Stimulated activated effector memory CD8-positive, alpha-beta T cell treated with anti-CD3 and anti-CD28 coated beads, Interleukin-12 subunit alpha, Interleukin-12 subunit beta, amount 100 ng/mL, for 72 hours (primary cell): ENCODE data around the gene BAZ2A.

Source experiments
- ATAC-seq: fragments of 150-1000 bp; cut with Tn5 transposase; 2 replicates; pipeline ENCODE4 v1.10.0; 2021
- DNase-seq, 2 donors: peaks; one replicate each; pipeline ENCODE4 v3.0.0; 2021 to 2022; ENCODE audit warnings: low spot score in 2 of 2
- H3K27ac Mint-ChIP-seq: one replicate; pipeline ENCODE4 v1.8.0; 2022; ENCODE audit warnings: mild to moderate bottlenecking, mixed read lengths
- H3K36me3 Mint-ChIP-seq: one replicate; pipeline ENCODE4 v1.8.0; 2022; ENCODE audit warnings: mild to moderate bottlenecking, mixed read lengths
- H3K4me1 Mint-ChIP-seq: one replicate; pipeline ENCODE4 v1.8.0; 2022; ENCODE audit warnings: mixed read lengths
- H3K4me3 Mint-ChIP-seq: one replicate; pipeline ENCODE4 v1.8.0; 2022; ENCODE audit warnings: mild to moderate bottlenecking, mixed read lengths
- H3K9me3 Mint-ChIP-seq: one replicate; pipeline ENCODE4 v1.8.0; 2022; ENCODE audit warnings: mixed read lengths

The BAZ2A gene

GRCh38 chr12:56645201-56645716 is 15.1 kb upstream of the BAZ2A start:
- ATAC-seq, result no peak
- H3K9me3 Mint-ChIP-seq, result no peaks in the 10 kb centered on the region
- peak overlapping the region; percentile 94 for H3K4me3 Mint-ChIP-seq
- DNase-seq, result peak in 1 of 2 donors; percentile 59
- peaks cover 61% of the 10 kb centered on the region for H3K36me3 Mint-ChIP-seq
- peaks cover 19% of the 10 kb centered on the region for H3K4me1 Mint-ChIP-seq
- peak overlapping the region; percentile 97 for H3K27ac Mint-ChIP-seq

GRCh38 chr12:56644654-56645053 is 14.5 kb upstream of the BAZ2A start:
- Mint-ChIP-seq H3K9me3 (no peaks in the 10 kb centered on the region), H3K4me1 (peaks cover 19% of the 10 kb centered on the region), H3K4me3 (peak overlapping the region; percentile 94), H3K36me3 (peaks cover 67% of the 10 kb centered on the region), H3K27ac (peak overlapping the region; percentile 97)
- DNase-seq, result no peak
- ATAC-seq, result no peak

GRCh38 chr12:56641219-56641618 is 11.1 kb upstream of the BAZ2A start:
- Mint-ChIP-seq H3K36me3 (peaks cover 100% of the 10 kb centered on the region), H3K27ac (no peak overlapping the region), H3K9me3 (no peaks in the 10 kb centered on the region), H3K4me3 (no peak overlapping the region), H3K4me1 (peaks cover 24% of the 10 kb centered on the region)
- ATAC-seq, result no peak
- DNase-seq, result no peak

- no peak for DNase-seq
- Mint-ChIP-seq H3K27ac (peak overlapping the region; percentile 96), H3K36me3 (peaks cover 87% of the 10 kb centered on the region), H3K9me3 (no peaks in the 10 kb centered on the region), H3K4me1 (peaks cover 42% of the 10 kb centered on the region), H3K4me3 (no peak overlapping the region)
- no peak for ATAC-seq
Observed at GRCh38 chr12:56637621-56638020, 7.5 kb upstream of the BAZ2A start.

- ATAC-seq (peak; percentile 78), DNase-seq (peak; percentile 74 to 95)
- Mint-ChIP-seq H3K27ac (peak overlapping the region; percentile 96), H3K4me3 (peak overlapping the region; percentile 98), H3K4me1 (peaks cover 48% of the 10 kb centered on the region), H3K36me3 (peaks cover 79% of the 10 kb centered on the region), H3K9me3 (no peaks in the 10 kb centered on the region)
Observed at GRCh38 chr12:56636675-56637540, 6.8 kb upstream of the BAZ2A start.

DNA sequence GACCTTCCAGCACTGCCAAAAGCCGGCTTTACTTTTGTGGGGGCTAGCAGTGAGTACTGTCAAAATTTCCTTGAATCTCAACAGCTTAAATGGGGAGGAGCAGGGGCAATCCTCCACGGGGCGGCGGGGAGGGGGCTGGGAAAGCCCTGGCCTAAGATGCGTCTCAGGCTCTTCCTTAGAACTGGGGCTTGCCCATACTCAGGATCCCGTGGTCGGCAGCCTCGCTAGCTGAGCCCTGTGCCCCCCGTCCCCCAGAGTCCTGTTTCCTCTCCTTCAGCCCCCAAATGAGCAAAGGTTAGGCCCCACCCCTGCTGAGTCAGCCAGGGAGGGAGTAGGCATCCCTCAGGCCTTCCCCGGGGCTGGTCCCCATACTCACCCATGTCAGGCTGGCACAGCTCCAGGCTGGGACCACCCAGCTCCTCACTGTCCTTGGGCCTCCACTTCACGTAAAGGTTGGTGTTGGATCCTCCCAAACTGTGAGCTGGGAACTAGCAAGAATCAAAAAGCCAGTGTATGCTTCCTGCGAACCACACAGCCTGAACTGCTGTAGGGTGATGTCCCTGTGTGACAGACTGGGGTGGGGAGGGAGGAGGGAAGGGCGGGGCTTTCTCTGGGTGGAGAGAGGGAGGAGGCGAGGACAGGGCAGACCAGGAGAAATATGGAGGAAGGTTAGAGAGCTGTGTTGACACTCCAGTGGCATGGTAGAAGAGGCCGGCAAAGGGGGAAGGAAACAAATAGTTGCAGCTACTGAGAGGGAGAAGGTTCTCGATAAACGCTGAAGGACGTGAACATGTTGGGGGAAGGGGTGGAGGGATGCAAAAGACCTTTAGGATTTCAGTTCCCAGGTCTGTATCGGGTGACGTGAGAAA is 5.9 kb upstream of the BAZ2A start:
- DNase-seq (peak; percentile 66 to 92), ATAC-seq (peak; percentile 86)
- Mint-ChIP-seq H3K36me3 (peaks cover 71% of the 10 kb centered on the region), H3K4me3 (peak overlapping the region; percentile 98), H3K27ac (peak overlapping the region; percentile 96), H3K9me3 (no peaks in the 10 kb centered on the region), H3K4me1 (peaks cover 56% of the 10 kb centered on the region)

GRCh38 chr12:56634837-56635791 is 5.0 kb upstream of the BAZ2A start:
- Mint-ChIP-seq H3K27ac (peak overlapping the region; percentile 96), H3K4me3 (peak overlapping the region; percentile 98), H3K4me1 (peaks cover 64% of the 10 kb centered on the region), H3K36me3 (peaks cover 67% of the 10 kb centered on the region), H3K9me3 (no peaks in the 10 kb centered on the region)
- peak; percentile 56 to 86 for DNase-seq
- peak; percentile 55 for ATAC-seq

DNA sequence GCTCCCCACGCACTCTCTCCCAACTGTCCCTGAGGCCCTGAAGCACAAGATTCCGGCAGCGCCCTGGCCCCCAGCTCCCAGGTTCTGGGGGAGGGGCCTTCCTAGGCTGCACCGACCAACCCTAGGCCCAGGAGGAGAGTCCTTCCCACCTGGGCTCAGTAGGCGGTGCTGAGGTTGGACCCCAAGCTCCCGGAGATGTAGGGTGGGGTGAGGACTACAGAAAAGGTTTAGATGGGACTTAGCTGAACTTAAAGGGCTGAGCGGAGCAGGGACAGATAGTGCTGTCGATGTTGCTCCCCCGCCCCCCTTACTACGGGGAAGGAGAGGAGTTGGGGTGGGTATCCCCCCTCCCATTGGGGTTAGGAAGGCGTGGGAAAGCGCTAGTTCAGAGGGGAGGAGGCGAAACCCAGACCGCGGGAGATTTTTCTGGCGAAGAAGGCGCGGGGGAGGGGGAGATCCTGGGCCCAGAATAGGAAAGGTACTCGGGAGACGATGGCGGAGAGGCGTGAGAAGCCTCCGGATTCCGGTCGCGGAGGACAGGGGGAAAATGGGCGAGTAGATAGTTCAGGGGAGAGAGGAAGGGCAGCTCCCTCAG is 4.2 kb upstream of the BAZ2A start:
- Mint-ChIP-seq H3K27ac (peak overlapping the region; percentile 96), H3K4me3 (peak overlapping the region; percentile 98), H3K4me1 (peaks cover 64% of the 10 kb centered on the region), H3K36me3 (peaks cover 63% of the 10 kb centered on the region), H3K9me3 (no peaks in the 10 kb centered on the region)
- DNase-seq (no peak), ATAC-seq (no peak)

DNA sequence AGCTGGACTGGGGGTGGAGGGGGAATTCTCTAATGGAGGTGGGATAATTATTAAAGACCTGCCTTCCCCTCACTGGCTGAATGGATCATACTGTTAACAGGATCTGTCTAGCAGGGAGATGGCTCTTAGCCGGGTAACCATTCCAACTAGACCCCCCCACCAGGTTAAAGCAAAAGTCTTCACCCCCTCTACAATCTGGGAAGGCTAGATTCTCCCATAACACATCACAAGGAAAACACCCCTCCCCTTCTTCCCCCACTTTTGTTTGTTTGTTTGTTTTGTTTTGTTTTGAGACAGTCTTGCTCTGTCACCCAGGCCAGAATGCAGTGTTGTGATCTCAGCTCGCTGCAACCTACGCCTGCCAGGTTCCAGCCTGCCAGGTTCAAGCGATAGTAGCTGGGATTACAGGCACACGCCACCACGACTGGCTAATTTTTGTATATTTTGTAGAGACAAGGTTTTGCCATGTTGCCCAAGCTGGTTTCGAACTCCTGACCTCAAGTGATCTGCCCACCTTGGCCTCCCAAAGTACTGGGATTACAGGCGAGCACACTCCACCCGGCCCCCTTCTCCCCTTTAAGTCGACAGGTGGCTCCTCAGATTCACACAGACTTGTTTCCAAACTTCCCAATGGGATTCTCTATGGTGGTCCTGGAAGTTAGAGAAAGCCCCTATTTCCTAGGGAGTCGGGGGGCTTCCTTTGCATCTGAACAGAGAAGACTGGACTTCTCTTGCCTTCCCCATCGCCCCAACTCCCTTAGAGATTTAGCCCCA is 3.5 kb upstream of the BAZ2A start:
- DNase-seq, result no peak

GRCh38 chr12:56632701-56633467 is 2.8 kb upstream of the BAZ2A start:
- DNase-seq, result no peak
- peak overlapping the region; percentile 98 for H3K4me3 Mint-ChIP-seq
- no peak for ATAC-seq
- H3K9me3 Mint-ChIP-seq, result no peaks in the 10 kb centered on the region
- H3K36me3 Mint-ChIP-seq, result peaks cover 63% of the 10 kb centered on the region
- peak overlapping the region; percentile 73 for H3K27ac Mint-ChIP-seq
- H3K4me1 Mint-ChIP-seq, result peaks cover 74% of the 10 kb centered on the region

More for the DNA sequence above, 3.5 kb upstream of the BAZ2A start:
- Mint-ChIP-seq H3K4me3 (peak overlapping the region; percentile 98), H3K4me1 (peaks cover 67% of the 10 kb centered on the region), H3K9me3 (no peaks in the 10 kb centered on the region), H3K27ac (peak overlapping the region; percentile 96), H3K36me3 (peaks cover 63% of the 10 kb centered on the region)
- no peak for ATAC-seq

GRCh38 chr12:56631790-56632700 is 1.9 kb upstream of the BAZ2A start:
- peaks cover 63% of the 10 kb centered on the region for H3K36me3 Mint-ChIP-seq
- DNase-seq (peak; percentile 46 to 83), ATAC-seq (no peak)
- H3K9me3 Mint-ChIP-seq, result no peaks in the 10 kb centered on the region
- peak overlapping the region; percentile 73 for H3K27ac Mint-ChIP-seq
- H3K4me1 Mint-ChIP-seq, result peaks cover 79% of the 10 kb centered on the region
- H3K4me3 Mint-ChIP-seq, result peak overlapping the region; percentile 98

GRCh38 chr12:56629459-56630179 is 507 bp downstream of the BAZ2A start:
- H3K9me3 Mint-ChIP-seq, result no peaks in the 10 kb centered on the region
- ATAC-seq, result peak; percentile 31
- peak; percentile 19 to 78 for DNase-seq
- H3K4me1 Mint-ChIP-seq, result peaks cover 72% of the 10 kb centered on the region
- peak overlapping the region; percentile 98 for H3K4me3 Mint-ChIP-seq
- peaks cover 64% of the 10 kb centered on the region for H3K36me3 Mint-ChIP-seq
- peak overlapping the region; percentile 81 for H3K27ac Mint-ChIP-seq
